Measurements from ENCODE around the gene HLTF. TPM values are rescaled to one million over a fixed set of nuclear protein-coding genes. Genes with fewer than 3 reads are reported as not detected.

The HLTF gene
- total and polyA plus RNA-seq, 2 of the 4 experiments (the other 2 are of a cell fraction): 12.6 to 39.1 TPM

DNA sequence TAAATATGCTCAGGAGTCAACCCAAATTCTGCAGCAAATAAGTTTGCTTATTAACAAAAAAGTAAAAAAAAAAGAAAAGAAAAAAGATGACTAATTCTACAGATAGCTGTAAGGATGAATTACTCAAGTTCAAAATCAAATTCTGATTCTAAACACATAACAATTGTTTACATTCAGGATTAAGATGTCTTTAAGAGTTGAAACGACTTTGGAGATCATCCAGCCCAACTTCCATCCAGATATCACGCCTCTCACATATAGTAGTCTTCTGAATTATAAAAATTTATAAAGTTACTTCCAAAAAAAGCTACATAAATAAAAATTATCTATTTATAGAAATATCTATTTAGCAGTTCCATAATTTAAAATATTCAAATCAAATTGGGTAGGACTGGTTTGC, 55.2 kb downstream of the HLTF start:
- no peak overlapping the region for H3K4ac ChIP-seq (ENCODE audit: low read depth, low read length)
- H3K27me3 ChIP-seq (ENCODE audit: control insufficient read depth, insufficient read depth, low read length): no peaks in the 10 kb centered on the region
- H3K23ac ChIP-seq (ENCODE audit: low read depth, low read length): no peak overlapping the region
- no TSS peak for BruUV-seq (replicated peaks)
- H3K9me3 ChIP-seq (ENCODE audit: control insufficient read depth, insufficient read depth, low read length): no peaks in the 10 kb centered on the region
- H3K27ac ChIP-seq (ENCODE audit: insufficient read depth, low read length): no peak overlapping the region
- intact Hi-C loops (cut with micrococcal nuclease) (loop anchor here (5.0 kb wide), 2 partner anchors 36 to 39 kb away; partner anchors contain the start of gene GYG1), dilution Hi-C loops (cut with HindIII; ENCODE audit: low sequenced_read_pairs, unreplicated experiment) (no loop called here), in situ Hi-C loops (cut with MboI; ENCODE audit: low sequenced_read_pairs) (no loop called here)
- no peak overlapping the region for H3K56ac ChIP-seq (ENCODE audit: extremely low read depth, insufficient read depth, low read length)
- no peak overlapping the region for H3K4me3 ChIP-seq (ENCODE audit: insufficient read depth, low read depth, low read length)
- H4K20me1 ChIP-seq (ENCODE audit: insufficient read depth, low read length): no peaks in the 10 kb centered on the region
- peaks cover 2% of the 10 kb centered on the region; the same call in 1 of the 2 replicates for H3K9me1 ChIP-seq (ENCODE audit: insufficient read depth, low read length)
- no peak overlapping the region for H3K4me2 ChIP-seq (ENCODE audit: low read depth, low read length)
- no peak overlapping the region for H2BK120ac ChIP-seq (ENCODE audit: low read depth, low read length)
- H3K4me1 ChIP-seq (ENCODE audit: control insufficient read depth, insufficient read depth, low read length): peaks cover 7% of the 10 kb centered on the region
- no peaks in the 10 kb centered on the region for H3K79me1 ChIP-seq (ENCODE audit: low read depth in 1 of 2, low read length in 2 of 2)
- no peak; the same call in 1 of the 2 replicates for ATAC-seq (ENCODE audit: low read depth)
- H2AFZ ChIP-seq (replicated peaks; ENCODE audit: low read length, poor library complexity): no peak overlapping the region
- H2BK15ac ChIP-seq (ENCODE audit: low read depth, low read length): no peak overlapping the region
- H3K18ac ChIP-seq (ENCODE audit: low read depth, low read length): no peak overlapping the region
- H4K8ac ChIP-seq (ENCODE audit: low read depth in 2 of 2, low read length in 2 of 2): no peak overlapping the region; a peak in 1 of 4 replicates
- ChIA-PET CTCF (interaction anchor here (0.6 to 1.0 kb wide), 2 partner anchors 76 to 175 kb away, joined by 3 to 4 read pairs; no protein-coding TSS in a partner anchor), POLR2A (ENCODE audit: unreplicated experiment) (interaction anchor here (0.6 kb wide), 1 partner anchor 71 kb away, joined by 4 read pairs; no protein-coding TSS in a partner anchor)
- H2BK20ac ChIP-seq (ENCODE audit: low read depth, low read length): no peak overlapping the region
- no peak overlapping the region for H3K14ac ChIP-seq (replicated peaks; ENCODE audit: low read depth, low read length)
- WGBS, 2 experiments (ENCODE audit: extremely low coverage in 2 of 2, insufficient read length in 1 of 2): no CpG with 5 or more reads among the region's 2 CpGs
- H2AK5ac ChIP-seq (ENCODE audit: low read depth, low read length): no peak overlapping the region
- no peak overlapping the region for H3K9ac ChIP-seq (ENCODE audit: low read depth, low read length)
- no peak overlapping the region for H4K91ac ChIP-seq (ENCODE audit: insufficient read depth, low read depth, low read length)
- no peak for TF ChIP-seq MAZ (IDR thresholded peaks at IDR 0.05; ENCODE audit: borderline replicate concordance, low read depth, low read length)
- TF ChIP-seq, protein P1, sequence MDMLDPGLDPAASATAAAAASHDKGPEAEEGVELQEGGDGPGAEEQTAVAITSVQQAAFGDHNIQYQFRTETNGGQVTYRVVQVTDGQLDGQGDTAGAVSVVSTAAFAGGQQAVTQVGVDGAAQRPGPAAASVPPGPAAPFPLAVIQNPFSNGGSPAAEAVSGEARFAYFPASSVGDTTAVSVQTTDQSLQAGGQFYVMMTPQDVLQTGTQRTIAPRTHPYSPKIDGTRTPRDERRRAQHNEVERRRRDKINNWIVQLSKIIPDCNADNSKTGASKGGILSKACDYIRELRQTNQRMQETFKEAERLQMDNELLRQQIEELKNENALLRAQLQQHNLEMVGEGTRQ (IDR thresholded peaks at IDR 0.05; ENCODE audit: low read depth, low read length): no peak
- H2BK5ac ChIP-seq (ENCODE audit: low read depth, low read length, poor library complexity, severe bottlenecking): no peak overlapping the region
- H3K36me3 ChIP-seq (ENCODE audit: control insufficient read depth, insufficient read depth, low read length): peaks cover 9% of the 10 kb centered on the region
- H4K5ac ChIP-seq (ENCODE audit: low read depth, low read length): no peak overlapping the region
- no peak for DNase-seq
- H2AK9ac ChIP-seq (replicated peaks; ENCODE audit: low read depth, low read length, poor library complexity): no peak overlapping the region

Data from IMR-90 (cell line).